Stimulated activated CD4-positive, alpha-beta T cell treated with anti-CD3 and anti-CD28 coated beads, TNF-alpha, amount 100 ng/mL, for 48 hours (primary cell): ENCODE measurements around the gene CEP192.

Source experiments
- DNase-seq, 3 donors: peaks; one replicate each; pipeline ENCODE4 v3.0.0-alpha.2; 2020; ENCODE audit warnings: low read depth in 3 of 3

CEP192 gene

GRCh38 chr18:13145636-13146190 lies 154.6 kb downstream of the CEP192 start:
- DNase-seq, result no peak

- DNase-seq, result no peak
Measured at GRCh38 chr18:13147130-13147529, 156.0 kb downstream of the CEP192 start.

GRCh38 chr18:13151656-13152055 lies 160.5 kb downstream of the CEP192 start:
- DNase-seq, result no peak

GRCh38 chr18:13158428-13158827 lies 167.3 kb downstream of the CEP192 start:
- no peak for DNase-seq

GRCh38 chr18:13159579-13159978 lies 168.4 kb downstream of the CEP192 start:
- DNase-seq, result no peak

- no peak for DNase-seq
Measured at GRCh38 chr18:13161276-13161899, 170.2 kb downstream of the CEP192 start.

GRCh38 chr18:13163167-13163927 lies 172.2 kb downstream of the CEP192 start:
- no peak for DNase-seq

GRCh38 chr18:13164406-13164805 lies 173.2 kb downstream of the CEP192 start:
- no peak for DNase-seq

- no peak for DNase-seq
Measured at GRCh38 chr18:13165636-13166423, 174.7 kb downstream of the CEP192 start.

GRCh38 chr18:13173578-13174145 lies 182.5 kb downstream of the CEP192 start:
- no peak for DNase-seq
